SK-N-SH treated with all-trans-retinoic acid at 6 μM for 48 hours (cell line): ENCODE results near the gene SDK1.

Experiments
- CSRNP3 ChIP-seq: fragments of 250-450 bp; sonication (Bioruptor Pico); IDR thresholded peaks from 2 replicates; pipeline ENCODE4 v1.5.1; 2021; ENCODE audit warnings: mild to moderate bottlenecking, moderate library complexity
- ESRRG ChIP-seq: fragments of 250-450 bp; sonication (Bioruptor Pico); IDR thresholded peaks from 2 replicates; pipeline ENCODE4 v1.6.1; 2021; ENCODE audit warnings: mild to moderate bottlenecking
- ZFP3 ChIP-seq: fragments of 250-450 bp; sonication (Bioruptor Pico); IDR thresholded peaks from 2 replicates; pipeline ENCODE4 v1.5.0; 2020; ENCODE audit warnings: mild to moderate bottlenecking, moderate library complexity
- ZFP30 ChIP-seq: fragments of 450-650 bp; formaldehyde crosslinking; IDR thresholded peaks from 2 replicates; pipeline ENCODE4 v1.5.0; 2022; ENCODE audit warnings: mild to moderate bottlenecking, moderate library complexity
- ZNF8 ChIP-seq: fragments of 450-650 bp; formaldehyde crosslinking; IDR thresholded peaks from 2 replicates; pipeline ENCODE4 v1.5.0; 2020; ENCODE audit warnings: mild to moderate bottlenecking, moderate library complexity

GRCh38 chr7:3327655-3328054 lies 26.6 kb downstream of the SDK1 start:
- TF ChIP-seq ZNF8 (CRISPR knock-in tag), result peak; percentile 64; the same call in 1 of the 2 replicates
- TF ChIP-seq CSRNP3 (CRISPR knock-in tag), result no peak
- TF ChIP-seq ZFP3, result no peak
- TF ChIP-seq ESRRG, result no peak
- TF ChIP-seq ZFP30 (CRISPR knock-in tag), result no peak
